Thyroid gland (tissue), 4 donors: ENCODE results near the gene PRSS27.

Experiments used
- POLR2A ChIP-seq, 2 donors: fragments of 450-650 bp; IDR thresholded peaks; one replicate each; pipeline ENCODE4 v1.6.1; 2017; ENCODE audit warnings: antibody characterized with exemption in 2 of 2, mild to moderate bottlenecking in 2 of 2, moderate library complexity in 1 of 2
- TF ChIP-seq, protein P1 (sequence below), 6 experiments: fragments of 200-600 bp in 3 of 6; fragments of 450-650 bp in 3 of 6; sonication (generic) in 3 of 6; IDR thresholded peaks; one replicate each; pipeline ENCODE4 v1.5.1; 2016 to 2019; ENCODE audit warnings: antibody characterized with exemption in 6 of 6, mild to moderate bottlenecking in 2 of 6, inconsistent platforms in 1 of 6, moderate library complexity in 1 of 6

DNA sequence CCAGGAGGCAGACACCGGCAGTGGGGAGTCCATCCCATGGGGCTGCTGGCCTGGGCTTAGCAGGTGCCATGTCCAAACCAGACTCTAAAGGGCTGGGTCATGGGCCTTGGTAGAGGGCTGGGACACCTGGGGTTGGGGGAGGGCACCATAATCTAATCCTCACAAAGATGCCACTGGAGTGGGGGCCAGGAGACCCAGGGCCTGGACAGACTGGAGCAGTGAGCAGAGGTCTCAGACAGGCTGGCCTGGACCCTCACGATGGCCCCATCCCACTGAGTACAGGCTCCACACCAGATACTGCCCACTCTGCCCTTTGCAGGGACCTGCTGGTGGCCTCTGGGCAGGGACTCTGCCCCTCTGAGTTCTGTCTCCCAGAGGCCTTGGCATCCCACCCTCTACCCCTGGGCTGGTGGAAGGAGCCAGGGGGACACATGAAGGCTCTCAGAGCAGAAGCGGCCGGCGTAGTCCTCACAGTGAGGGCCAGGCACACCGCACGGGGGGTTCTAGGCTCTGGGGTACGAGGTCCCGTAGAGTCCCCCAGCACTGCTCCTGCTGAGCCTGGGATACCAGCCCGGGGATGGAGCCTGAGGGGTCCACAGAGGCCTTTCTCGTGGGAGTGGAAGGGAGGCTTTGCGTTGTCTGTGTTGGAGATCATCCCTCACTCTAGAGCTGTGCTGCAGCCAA lies 22.4 kb upstream of the PRSS27 start:
- TF ChIP-seq, protein P1, sequence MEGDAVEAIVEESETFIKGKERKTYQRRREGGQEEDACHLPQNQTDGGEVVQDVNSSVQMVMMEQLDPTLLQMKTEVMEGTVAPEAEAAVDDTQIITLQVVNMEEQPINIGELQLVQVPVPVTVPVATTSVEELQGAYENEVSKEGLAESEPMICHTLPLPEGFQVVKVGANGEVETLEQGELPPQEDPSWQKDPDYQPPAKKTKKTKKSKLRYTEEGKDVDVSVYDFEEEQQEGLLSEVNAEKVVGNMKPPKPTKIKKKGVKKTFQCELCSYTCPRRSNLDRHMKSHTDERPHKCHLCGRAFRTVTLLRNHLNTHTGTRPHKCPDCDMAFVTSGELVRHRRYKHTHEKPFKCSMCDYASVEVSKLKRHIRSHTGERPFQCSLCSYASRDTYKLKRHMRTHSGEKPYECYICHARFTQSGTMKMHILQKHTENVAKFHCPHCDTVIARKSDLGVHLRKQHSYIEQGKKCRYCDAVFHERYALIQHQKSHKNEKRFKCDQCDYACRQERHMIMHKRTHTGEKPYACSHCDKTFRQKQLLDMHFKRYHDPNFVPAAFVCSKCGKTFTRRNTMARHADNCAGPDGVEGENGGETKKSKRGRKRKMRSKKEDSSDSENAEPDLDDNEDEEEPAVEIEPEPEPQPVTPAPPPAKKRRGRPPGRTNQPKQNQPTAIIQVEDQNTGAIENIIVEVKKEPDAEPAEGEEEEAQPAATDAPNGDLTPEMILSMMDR (IDR thresholded peaks at IDR 0.05) = no peak
- TF ChIP-seq POLR2A (IDR thresholded peaks at IDR 0.05) = no peak
